22Rv1 (cell line): Measurements from ENCODE around the gene SUCO.

Experiments
- ZFX ChIP-seq: fragments of 450-650 bp; IDR thresholded peaks from 2 replicates; pipeline ENCODE4 v1.6.1; 2017; ENCODE audit warnings: antibody characterized with exemption, borderline replicate concordance
- TF ChIP-seq, protein P1 (sequence below): fragments of 450-650 bp; IDR thresholded peaks from 2 replicates; pipeline ENCODE4 v1.5.1; 2017; ENCODE audit warnings: mild to moderate bottlenecking

DNA sequence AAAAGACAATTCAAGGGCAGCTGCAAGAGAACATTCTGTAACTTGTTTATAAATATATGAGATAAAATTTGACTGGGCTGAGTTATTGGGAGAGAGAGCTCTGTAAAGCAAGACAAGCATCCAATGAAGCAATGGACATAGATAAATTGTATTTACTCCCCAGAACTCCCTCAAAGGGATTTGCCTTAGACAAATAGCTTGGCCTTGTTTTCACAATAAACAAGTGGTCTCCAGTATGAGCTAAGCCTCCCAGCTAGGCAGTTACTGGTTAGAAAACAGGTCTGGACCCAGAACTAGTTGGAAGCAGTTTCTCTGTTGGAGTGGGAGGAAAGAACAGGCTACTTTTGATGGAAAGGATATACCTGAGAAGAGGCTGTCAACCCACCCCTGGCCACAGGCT is 25.2 kb upstream of the SUCO start:
- TF ChIP-seq, protein P1, sequence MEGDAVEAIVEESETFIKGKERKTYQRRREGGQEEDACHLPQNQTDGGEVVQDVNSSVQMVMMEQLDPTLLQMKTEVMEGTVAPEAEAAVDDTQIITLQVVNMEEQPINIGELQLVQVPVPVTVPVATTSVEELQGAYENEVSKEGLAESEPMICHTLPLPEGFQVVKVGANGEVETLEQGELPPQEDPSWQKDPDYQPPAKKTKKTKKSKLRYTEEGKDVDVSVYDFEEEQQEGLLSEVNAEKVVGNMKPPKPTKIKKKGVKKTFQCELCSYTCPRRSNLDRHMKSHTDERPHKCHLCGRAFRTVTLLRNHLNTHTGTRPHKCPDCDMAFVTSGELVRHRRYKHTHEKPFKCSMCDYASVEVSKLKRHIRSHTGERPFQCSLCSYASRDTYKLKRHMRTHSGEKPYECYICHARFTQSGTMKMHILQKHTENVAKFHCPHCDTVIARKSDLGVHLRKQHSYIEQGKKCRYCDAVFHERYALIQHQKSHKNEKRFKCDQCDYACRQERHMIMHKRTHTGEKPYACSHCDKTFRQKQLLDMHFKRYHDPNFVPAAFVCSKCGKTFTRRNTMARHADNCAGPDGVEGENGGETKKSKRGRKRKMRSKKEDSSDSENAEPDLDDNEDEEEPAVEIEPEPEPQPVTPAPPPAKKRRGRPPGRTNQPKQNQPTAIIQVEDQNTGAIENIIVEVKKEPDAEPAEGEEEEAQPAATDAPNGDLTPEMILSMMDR, result no peak
- no peak for TF ChIP-seq ZFX
